ENCODE data around the gene ABCA1.
A peak's percentile ranks its signal among the peaks of the same experiment; 100 is the strongest.

ABCA1 gene

GRCh38 chr9:104775574-104775936 lies 152.4 kb downstream of the ABCA1 start:
- H3K4me1 ChIP-seq (ENCODE audit: insufficient read depth, low read length, severe bottlenecking): peaks cover 48% of the 10 kb centered on the region
- no peak overlapping the region; the same call in 1 of the 2 replicates for H3K9ac ChIP-seq (ENCODE audit: low read length)
- no peaks in the 10 kb centered on the region for H3K9me3 ChIP-seq (ENCODE audit: low read length)
- TF ChIP-seq, protein P1, sequence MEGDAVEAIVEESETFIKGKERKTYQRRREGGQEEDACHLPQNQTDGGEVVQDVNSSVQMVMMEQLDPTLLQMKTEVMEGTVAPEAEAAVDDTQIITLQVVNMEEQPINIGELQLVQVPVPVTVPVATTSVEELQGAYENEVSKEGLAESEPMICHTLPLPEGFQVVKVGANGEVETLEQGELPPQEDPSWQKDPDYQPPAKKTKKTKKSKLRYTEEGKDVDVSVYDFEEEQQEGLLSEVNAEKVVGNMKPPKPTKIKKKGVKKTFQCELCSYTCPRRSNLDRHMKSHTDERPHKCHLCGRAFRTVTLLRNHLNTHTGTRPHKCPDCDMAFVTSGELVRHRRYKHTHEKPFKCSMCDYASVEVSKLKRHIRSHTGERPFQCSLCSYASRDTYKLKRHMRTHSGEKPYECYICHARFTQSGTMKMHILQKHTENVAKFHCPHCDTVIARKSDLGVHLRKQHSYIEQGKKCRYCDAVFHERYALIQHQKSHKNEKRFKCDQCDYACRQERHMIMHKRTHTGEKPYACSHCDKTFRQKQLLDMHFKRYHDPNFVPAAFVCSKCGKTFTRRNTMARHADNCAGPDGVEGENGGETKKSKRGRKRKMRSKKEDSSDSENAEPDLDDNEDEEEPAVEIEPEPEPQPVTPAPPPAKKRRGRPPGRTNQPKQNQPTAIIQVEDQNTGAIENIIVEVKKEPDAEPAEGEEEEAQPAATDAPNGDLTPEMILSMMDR (IDR thresholded peaks at IDR 0.05; ENCODE audit: low read length): no peak
- TF ChIP-seq EZH2 (IDR thresholded peaks at IDR 0.05; ENCODE audit: borderline replicate concordance, low read length): no peak
- H3K36me3 ChIP-seq (ENCODE audit: insufficient read depth, low read length): peaks cover 13% of the 10 kb centered on the region
- H3K27me3 ChIP-seq (ENCODE audit: insufficient read depth, low read length): no peaks in the 10 kb centered on the region
- no peaks in the 10 kb centered on the region for H3K79me2 ChIP-seq (ENCODE audit: insufficient read depth, low read length)
- peak overlapping the region; percentile 75 for H3K4me2 ChIP-seq (ENCODE audit: low read length)
- H3K27ac ChIP-seq (ENCODE audit: low read depth, low read length, poor library complexity, severe bottlenecking): peak overlapping the region; percentile 79
- no peaks in the 10 kb centered on the region; the same call in 1 of the 2 replicates for H3F3A ChIP-seq (ENCODE audit: insufficient read depth, low read length)
- no peak overlapping the region for H2AFZ ChIP-seq (ENCODE audit: low read length)
- peak overlapping the region; percentile 48 for H3K4me3 ChIP-seq (ENCODE audit: low read depth, low read length, poor library complexity, severe bottlenecking)
- no peaks in the 10 kb centered on the region for H4K20me1 ChIP-seq (ENCODE audit: insufficient read depth, low read length)
- H3K9me2 ChIP-seq (ENCODE audit: low read depth, low read length): no peaks in the 10 kb centered on the region

DNA sequence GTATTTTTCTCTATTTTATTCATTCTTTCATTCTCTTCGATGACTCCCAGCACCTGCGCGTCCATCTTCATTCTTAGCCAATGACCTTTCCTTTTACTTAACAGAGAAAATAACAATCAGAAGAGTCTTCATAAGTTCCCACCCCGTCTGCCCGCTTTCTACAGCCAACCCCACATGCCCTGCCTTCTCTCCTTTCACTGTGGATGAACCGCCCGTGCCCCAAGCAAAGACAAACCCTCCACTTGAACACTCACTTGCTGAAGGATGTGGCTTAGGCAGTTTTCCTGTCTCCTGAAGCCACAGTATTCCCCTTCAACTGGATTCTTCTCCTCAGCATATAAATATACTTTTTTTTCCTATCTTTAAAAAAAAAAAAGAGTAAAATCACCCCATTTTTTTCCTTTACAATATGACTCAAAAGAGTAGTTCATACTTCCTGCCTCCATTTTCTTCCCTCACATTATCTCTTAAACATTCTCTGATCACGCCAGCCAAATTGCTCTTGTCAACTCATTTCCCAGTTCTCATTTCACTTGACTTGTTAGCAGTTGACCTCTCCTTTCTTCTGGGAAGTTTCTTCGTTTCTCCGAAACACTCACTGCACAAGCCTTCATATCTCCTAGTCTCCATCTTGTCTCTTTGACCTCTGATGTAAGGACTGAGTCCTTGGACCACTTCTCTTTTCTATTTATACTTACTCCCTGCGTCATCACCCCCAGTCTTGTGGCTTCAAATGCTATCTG lies 153.0 kb downstream of the ABCA1 start:
- Histone ChIP-seq H3K27ac (ENCODE audit: low read depth, low read length, poor library complexity, severe bottlenecking) (peak overlapping the region; percentile 79), H3K9me3 (ENCODE audit: low read length) (no peaks in the 10 kb centered on the region), H3K9me2 (ENCODE audit: low read depth, low read length) (no peaks in the 10 kb centered on the region), H3K4me3 (ENCODE audit: low read depth, low read length, poor library complexity, severe bottlenecking) (peak overlapping the region; percentile 48), H2AFZ (ENCODE audit: low read length) (no peak overlapping the region), H3K9ac (ENCODE audit: low read length) (peak overlapping the region; percentile 57), H3K79me2 (ENCODE audit: insufficient read depth, low read length) (no peaks in the 10 kb centered on the region), H3K36me3 (ENCODE audit: insufficient read depth, low read length) (peaks cover 13% of the 10 kb centered on the region), H3F3A (ENCODE audit: insufficient read depth, low read length) (peaks cover 2% of the 10 kb centered on the region), H3K4me2 (ENCODE audit: low read length) (peak overlapping the region; percentile 75), H4K20me1 (ENCODE audit: insufficient read depth, low read length) (no peaks in the 10 kb centered on the region), H3K4me1 (ENCODE audit: insufficient read depth, low read length, severe bottlenecking) (peaks cover 49% of the 10 kb centered on the region), H3K27me3 (ENCODE audit: insufficient read depth, low read length) (no peaks in the 10 kb centered on the region)
- TF ChIP-seq, protein P1 (IDR thresholded peaks at IDR 0.05; ENCODE audit: low read length): no peak
- TF ChIP-seq EZH2 (IDR thresholded peaks at IDR 0.05; ENCODE audit: borderline replicate concordance, low read length): no peak

- H3K4me3 ChIP-seq (ENCODE audit: low read depth, low read length, poor library complexity, severe bottlenecking): peak overlapping the region; percentile 48
- no peaks in the 10 kb centered on the region for H3K27me3 ChIP-seq (ENCODE audit: insufficient read depth, low read length)
- TF ChIP-seq EZH2 (IDR thresholded peaks at IDR 0.05; ENCODE audit: borderline replicate concordance, low read length): no peak
- TF ChIP-seq, protein P1 (IDR thresholded peaks at IDR 0.05; ENCODE audit: low read length): no peak
- no peak overlapping the region for H2AFZ ChIP-seq (ENCODE audit: low read length)
- H4K20me1 ChIP-seq (ENCODE audit: insufficient read depth, low read length): no peaks in the 10 kb centered on the region
- H3K27ac ChIP-seq (ENCODE audit: low read depth, low read length, poor library complexity, severe bottlenecking): peak overlapping the region; percentile 79
- H3K4me2 ChIP-seq (ENCODE audit: low read length): peak overlapping the region; percentile 75
- H3K9me2 ChIP-seq (ENCODE audit: low read depth, low read length): no peaks in the 10 kb centered on the region
- H3K79me2 ChIP-seq (ENCODE audit: insufficient read depth, low read length): no peaks in the 10 kb centered on the region
- peak overlapping the region; percentile 57 for H3K9ac ChIP-seq (ENCODE audit: low read length)
- H3K9me3 ChIP-seq (ENCODE audit: low read length): no peaks in the 10 kb centered on the region
- H3K4me1 ChIP-seq (ENCODE audit: insufficient read depth, low read length, severe bottlenecking): peaks cover 57% of the 10 kb centered on the region
- H3F3A ChIP-seq (ENCODE audit: insufficient read depth, low read length): peaks cover 5% of the 10 kb centered on the region
- peaks cover 13% of the 10 kb centered on the region for H3K36me3 ChIP-seq (ENCODE audit: insufficient read depth, low read length)
Measured at GRCh38 chr9:104774132-104774531, 153.8 kb downstream of the ABCA1 start.
